OCI-LY1 (cell line): ENCODE data around the gene BTBD6.
A peak's percentile ranks its signal among the peaks of the same experiment; 100 is the strongest.

Experiments used
- H2AFZ ChIP-seq: fragments of 200-600 bp; sonication (generic), shearing (Covaris generic); 2 replicates; pipeline ENCODE4 v1.6.0; 2014; ENCODE audit warnings: antibody characterized with exemption, mild to moderate bottlenecking, low read length
- H3F3A ChIP-seq: fragments of 200-600 bp; sonication (generic), shearing (Covaris generic); 2 replicates; pipeline ENCODE4 v1.6.0; 2014; ENCODE audit warnings: mild to moderate bottlenecking, antibody characterized with exemption, low read length, moderate library complexity; ENCODE audit not compliant: insufficient read depth
- H3K27ac ChIP-seq: fragments of 200-600 bp; sonication (generic); 2 replicates; pipeline ENCODE4 v1.5.1; 2014; ENCODE audit warnings: low read length, mixed run types, mild to moderate bottlenecking, low read depth; ENCODE audit not compliant: poor library complexity, severe bottlenecking
- H3K27me3 ChIP-seq: fragments of 200-600 bp; sonication (generic); 2 replicates; pipeline ENCODE4 v1.6.0; 2014; ENCODE audit warnings: antibody characterized with exemption, mild to moderate bottlenecking, low read length, moderate library complexity; ENCODE audit not compliant: insufficient read depth
- H3K36me3 ChIP-seq: fragments of 200-600 bp; sonication (generic); 2 replicates; pipeline ENCODE4 v1.6.1; 2014; ENCODE audit warnings: mild to moderate bottlenecking, antibody characterized with exemption, low read length, moderate library complexity, mixed read lengths; ENCODE audit not compliant: insufficient read depth
- H3K4me1 ChIP-seq: fragments of 200-600 bp; sonication (generic); 2 replicates; pipeline ENCODE4 v1.5.1; 2014; ENCODE audit warnings: mild to moderate bottlenecking, low read length, moderate library complexity; ENCODE audit not compliant: insufficient read depth, severe bottlenecking
- H3K4me2 ChIP-seq: fragments of 200-600 bp; sonication (generic), shearing (Covaris generic); 2 replicates; pipeline ENCODE4 v1.6.1; 2014; ENCODE audit warnings: low read length
- H3K4me3 ChIP-seq: fragments of 200-600 bp; sonication (generic); 2 replicates; pipeline ENCODE4 v1.5.1; 2014; ENCODE audit warnings: low read length, low read depth, mild to moderate bottlenecking, mixed read lengths; ENCODE audit not compliant: poor library complexity, severe bottlenecking
- H3K79me2 ChIP-seq: fragments of 200-600 bp; shearing (Covaris generic); 2 replicates; pipeline ENCODE4 v1.6.1; 2016; ENCODE audit warnings: mixed run types, low read length, mixed read lengths; ENCODE audit not compliant: insufficient read depth
- H3K9ac ChIP-seq: fragments of 200-600 bp; sonication (generic), shearing (Covaris generic); 2 replicates; pipeline ENCODE4 v1.6.1; 2014; ENCODE audit warnings: mild to moderate bottlenecking, low read length, mixed read lengths
- H3K9me2 ChIP-seq: fragments of 200-600 bp; sonication (generic), shearing (Covaris generic); 2 replicates; pipeline ENCODE4 v1.6.1; 2014; ENCODE audit warnings: low read depth, mild to moderate bottlenecking, low read length, mixed read lengths
- H3K9me3 ChIP-seq: fragments of 200-600 bp; shearing (Covaris generic); 2 replicates; pipeline ENCODE4 v1.6.1; 2014; ENCODE audit warnings: low read length, mixed read lengths
- H4K20me1 ChIP-seq: fragments of 200-600 bp; sonication (generic), shearing (Covaris generic); 2 replicates; pipeline ENCODE4 v1.6.0; 2016; ENCODE audit warnings: mild to moderate bottlenecking, low read length; ENCODE audit not compliant: insufficient read depth
- CTCF ChIP-seq: fragments of 200-600 bp; sonication (generic), shearing (Covaris generic); IDR thresholded peaks from 2 replicates; pipeline ENCODE4 v1.5.1; 2017; ENCODE audit warnings: mild to moderate bottlenecking, antibody characterized with exemption, low read length, moderate library complexity, mixed read lengths
- EZH2 ChIP-seq: fragments of 200-600 bp; sonication (generic), shearing (Covaris generic); IDR thresholded peaks from 2 replicates; pipeline ENCODE4 v1.8.0; 2017; ENCODE audit warnings: borderline replicate concordance, mixed run types, mild to moderate bottlenecking, antibody characterized with exemption, low read length, moderate library complexity, mixed read lengths

Gene BTBD6

GRCh38 chr14:105220699-105221597 lies 27.4 kb upstream of the BTBD6 start:
- no peaks in the 10 kb centered on the region; the same call in 1 of the 2 replicates for H3K36me3 ChIP-seq
- H3K79me2 ChIP-seq = no peaks in the 10 kb centered on the region
- no peak overlapping the region for H3K4me2 ChIP-seq
- peaks cover 11% of the 10 kb centered on the region for H3K4me1 ChIP-seq
- H3F3A ChIP-seq = no peaks in the 10 kb centered on the region
- H2AFZ ChIP-seq = no peak overlapping the region
- H3K4me3 ChIP-seq = no peak overlapping the region
- H3K27ac ChIP-seq = no peak overlapping the region
- TF ChIP-seq EZH2 (no peak), CTCF (no peak)
- H3K9me3 ChIP-seq = no peaks in the 10 kb centered on the region
- no peaks in the 10 kb centered on the region for H3K9me2 ChIP-seq
- no peaks in the 10 kb centered on the region for H4K20me1 ChIP-seq
- no peaks in the 10 kb centered on the region for H3K27me3 ChIP-seq
- no peak overlapping the region for H3K9ac ChIP-seq

- Histone ChIP-seq H3K27ac (no peak overlapping the region), H3K4me3 (no peak overlapping the region), H4K20me1 (no peaks in the 10 kb centered on the region), H3K9me3 (no peaks in the 10 kb centered on the region), H3F3A (no peaks in the 10 kb centered on the region), H2AFZ (no peak overlapping the region), H3K4me1 (peaks cover 11% of the 10 kb centered on the region), H3K27me3 (no peaks in the 10 kb centered on the region), H3K4me2 (no peak overlapping the region), H3K36me3 (peaks cover 3% of the 10 kb centered on the region; the same call in 1 of the 2 replicates), H3K79me2 (no peaks in the 10 kb centered on the region), H3K9ac (no peak overlapping the region), H3K9me2 (no peaks in the 10 kb centered on the region)
- TF ChIP-seq EZH2 = no peak
- no peak for TF ChIP-seq CTCF
These were observed 26.6 kb upstream of the BTBD6 start for GRCh38 chr14:105221598-105222178.

- Histone ChIP-seq H3F3A (no peaks in the 10 kb centered on the region), H3K4me2 (no peak overlapping the region; the same call in 1 of the 2 replicates), H3K4me3 (no peak overlapping the region), H2AFZ (no peak overlapping the region), H3K36me3 (peaks cover 3% of the 10 kb centered on the region; the same call in 1 of the 2 replicates), H3K9ac (no peak overlapping the region), H3K27ac (peak overlapping the region; percentile 47), H4K20me1 (no peaks in the 10 kb centered on the region), H3K9me2 (no peaks in the 10 kb centered on the region), H3K4me1 (peaks cover 11% of the 10 kb centered on the region), H3K9me3 (no peaks in the 10 kb centered on the region), H3K79me2 (no peaks in the 10 kb centered on the region), H3K27me3 (no peaks in the 10 kb centered on the region)
- TF ChIP-seq CTCF (no peak), EZH2 (no peak)
These were observed 25.1 kb upstream of the BTBD6 start for GRCh38 chr14:105223260-105223659.
